KG1 (cell line): Measurements from ENCODE around the gene TRPM3.
A peak's percentile ranks its signal among the peaks of the same experiment; 100 is the strongest.

Experiments
- DNase-seq: peaks from one replicate; lab custom pipeline; 2025; lab: John Stamatoyannopoulos, UW

TRPM3 gene

GRCh38 chr9:70609011-70609410 lies 512.4 kb downstream of the TRPM3 start:
- no peak for DNase-seq

- peak; percentile 75 for DNase-seq
These were observed 513.5 kb downstream of the TRPM3 start for GRCh38 chr9:70607926-70608325.

- no peak for DNase-seq
These were observed 514.1 kb downstream of the TRPM3 start for GRCh38 chr9:70607329-70607728.

- DNase-seq = no peak
These were observed 518.4 kb downstream of the TRPM3 start for GRCh38 chr9:70603020-70603411.

GRCh38 chr9:70602321-70603019 lies 519.0 kb downstream of the TRPM3 start:
- peak; percentile 56 for DNase-seq

- DNase-seq = no peak
These were observed 520.1 kb downstream of the TRPM3 start for GRCh38 chr9:70601000-70601951.

GRCh38 chr9:70600506-70600905 lies 520.9 kb downstream of the TRPM3 start:
- DNase-seq = no peak

- DNase-seq = no peak
These were observed 523.5 kb downstream of the TRPM3 start for GRCh38 chr9:70597886-70598285.

GRCh38 chr9:70595211-70595610 lies 526.2 kb downstream of the TRPM3 start:
- no peak for DNase-seq

- DNase-seq = no peak
These were observed 527.0 kb downstream of the TRPM3 start for GRCh38 chr9:70594386-70594944.

- DNase-seq = no peak
These were observed 528.2 kb downstream of the TRPM3 start for GRCh38 chr9:70593241-70593640.

- DNase-seq = no peak
These were observed 531.1 kb downstream of the TRPM3 start for GRCh38 chr9:70590315-70590677.

- no peak for DNase-seq
These were observed 531.7 kb downstream of the TRPM3 start for GRCh38 chr9:70589571-70590314.

- no peak for DNase-seq
These were observed 532.4 kb downstream of the TRPM3 start for GRCh38 chr9:70588999-70589398.

- DNase-seq = no peak
These were observed 533.0 kb downstream of the TRPM3 start for GRCh38 chr9:70588381-70588780.

- no peak for DNase-seq
These were observed 534.2 kb downstream of the TRPM3 start for GRCh38 chr9:70587201-70587600.

GRCh38 chr9:70586476-70586875 lies 534.9 kb downstream of the TRPM3 start:
- no peak for DNase-seq

GRCh38 chr9:70581955-70582350 lies 539.5 kb downstream of the TRPM3 start:
- no peak for DNase-seq

GRCh38 chr9:70581214-70581954 lies 540.0 kb downstream of the TRPM3 start:
- DNase-seq = no peak

- no peak for DNase-seq
These were observed 540.7 kb downstream of the TRPM3 start for GRCh38 chr9:70580606-70581195.

GRCh38 chr9:70579686-70580085 lies 541.7 kb downstream of the TRPM3 start:
- DNase-seq = no peak
